ENCODE results near the gene HSPB6.
A peak's percentile ranks its signal among the peaks of the same experiment; 100 is the strongest.

The HSPB6 gene

DNA sequence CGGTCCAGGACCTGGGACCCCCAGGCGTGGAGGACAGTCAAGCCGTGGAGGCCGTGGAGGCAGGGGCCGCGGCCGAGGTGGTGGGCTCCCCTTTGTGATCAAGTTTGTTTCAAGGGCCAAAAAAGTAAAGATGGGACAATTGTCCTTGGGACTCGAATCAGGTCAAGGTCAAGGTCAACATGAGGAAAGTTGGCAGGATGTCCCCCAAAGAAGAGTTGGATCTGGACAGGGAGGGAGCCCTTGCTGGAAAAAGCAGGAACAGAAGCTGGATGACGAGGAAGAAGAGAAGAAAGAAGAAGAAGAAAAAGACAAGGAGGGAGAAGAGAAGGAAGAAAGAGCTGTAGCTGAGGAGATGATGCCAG, 36.7 kb downstream of the HSPB6 start:
- intact Hi-C loops (cut with DNase I), result no loop called here
- DNase-seq, result no peak

DNA sequence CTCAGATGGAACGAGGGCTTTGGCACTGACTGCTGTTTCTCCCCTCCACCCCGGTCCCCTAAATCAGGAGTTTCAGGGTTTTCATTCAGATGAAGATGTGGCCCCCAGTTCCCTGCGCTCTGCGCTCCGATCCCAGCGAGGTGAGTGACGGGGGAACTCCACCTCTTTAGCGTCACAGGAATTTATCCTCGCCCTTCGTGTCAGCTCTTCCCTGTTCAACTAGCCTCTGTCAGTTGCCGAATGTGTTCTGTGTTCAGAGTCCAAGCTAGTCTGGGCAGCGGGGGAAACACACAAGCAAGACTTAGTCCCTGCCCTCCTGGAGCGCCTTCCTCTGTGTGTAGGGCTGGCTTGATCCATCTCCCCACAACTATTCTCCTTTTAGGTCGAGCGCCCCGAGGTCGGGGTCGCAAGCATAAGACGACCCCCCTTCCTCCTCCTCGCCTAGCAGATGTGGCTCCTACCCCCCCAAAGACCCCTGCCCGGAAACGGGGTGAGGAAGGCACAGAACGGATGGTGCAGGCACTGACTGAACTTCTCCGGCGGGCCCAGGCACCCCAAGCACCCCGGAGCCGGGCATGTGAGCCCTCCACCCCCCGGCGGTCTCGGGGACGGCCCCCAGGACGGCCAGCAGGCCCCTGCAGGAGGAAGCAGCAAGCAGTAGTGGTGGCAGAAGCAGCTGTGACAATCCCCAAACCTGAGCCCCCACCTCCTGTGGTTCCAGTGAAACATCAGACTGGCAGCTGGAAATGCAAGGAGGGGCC, 37.2 kb downstream of the HSPB6 start:
- no peak for DNase-seq
- intact Hi-C loops (cut with DNase I), result no loop called here

DNA sequence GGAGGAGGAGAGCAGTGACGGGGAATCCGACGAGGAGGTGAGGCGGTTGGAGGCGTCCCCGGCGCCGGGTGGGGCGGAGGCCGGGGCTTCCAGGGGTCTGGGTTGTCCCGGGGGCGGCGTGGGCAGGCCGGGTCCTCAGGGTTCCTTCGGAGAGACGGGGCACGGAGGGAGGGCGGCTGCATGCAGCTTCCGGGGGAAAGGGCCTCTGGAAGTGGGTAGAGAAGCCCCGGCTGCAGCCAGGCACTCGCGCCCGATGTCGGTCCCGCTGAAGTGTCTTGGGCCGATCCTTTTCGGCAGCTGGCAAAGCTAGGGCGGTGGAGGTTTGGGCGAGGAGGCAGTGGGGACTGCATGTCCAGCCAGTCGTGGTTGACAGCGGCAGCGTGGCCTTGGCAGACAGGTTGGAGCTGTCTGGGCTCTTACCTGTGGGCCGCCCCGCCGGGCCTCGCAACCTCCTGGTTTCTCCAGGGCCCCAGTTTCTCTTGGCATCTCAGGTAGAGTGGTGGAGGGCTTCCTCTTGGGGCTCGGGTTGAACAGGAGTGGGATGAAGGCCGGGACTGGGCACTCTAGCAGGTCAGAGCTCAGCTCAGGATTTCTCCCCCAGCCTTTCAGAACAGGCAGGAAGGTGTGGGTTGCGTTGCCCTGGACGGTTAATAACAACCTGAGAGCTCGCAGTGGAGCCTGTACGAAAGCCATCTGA, 38.3 kb downstream of the HSPB6 start:
- DNase-seq, result peak in 2 of 10 donors; percentile 16 to 83
- intact Hi-C loops (cut with DNase I), result no loop called here

DNA sequence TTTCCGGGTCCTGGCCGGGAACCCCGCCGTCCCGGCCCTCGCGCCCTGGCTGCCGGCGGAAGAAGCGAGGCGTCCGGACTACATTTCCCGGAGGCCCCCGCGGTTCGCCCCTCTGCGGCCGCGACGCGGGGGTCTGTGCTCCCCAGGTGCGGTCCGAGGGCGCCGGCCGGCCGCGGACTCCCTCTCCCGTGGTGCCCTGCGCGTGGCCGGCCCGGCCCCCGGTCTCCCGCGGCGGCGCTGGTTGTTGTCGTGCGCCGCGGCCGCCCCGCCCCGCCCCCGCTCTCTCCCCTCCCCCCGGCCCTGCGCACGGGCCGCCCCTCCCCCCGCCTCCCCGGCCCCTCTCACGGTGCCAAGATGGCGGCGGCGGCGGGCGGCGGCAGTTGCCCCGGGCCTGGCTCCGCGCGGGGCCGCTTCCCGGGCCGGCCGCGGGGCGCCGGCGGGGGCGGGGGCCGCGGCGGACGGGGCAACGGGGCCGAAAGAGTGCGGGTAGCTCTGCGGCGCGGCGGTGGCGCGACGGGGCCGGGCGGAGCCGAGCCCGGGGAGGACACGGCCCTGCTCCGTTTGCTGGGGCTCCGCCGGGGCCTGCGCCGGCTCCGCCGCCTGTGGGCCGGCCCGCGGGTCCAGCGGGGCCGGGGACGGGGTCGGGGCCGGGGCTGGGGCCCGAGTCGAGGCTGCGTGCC, 39.0 kb downstream of the HSPB6 start, which contains the start of gene KMT2B:
Gene KMT2B, plus strand, starts transcription at position 339 of the 680 bp plus-strand sequence. Its CDS starts 16 bp downstream, at position 355.
- peak in 1 of 10 donors; percentile 91 for DNase-seq

DNA sequence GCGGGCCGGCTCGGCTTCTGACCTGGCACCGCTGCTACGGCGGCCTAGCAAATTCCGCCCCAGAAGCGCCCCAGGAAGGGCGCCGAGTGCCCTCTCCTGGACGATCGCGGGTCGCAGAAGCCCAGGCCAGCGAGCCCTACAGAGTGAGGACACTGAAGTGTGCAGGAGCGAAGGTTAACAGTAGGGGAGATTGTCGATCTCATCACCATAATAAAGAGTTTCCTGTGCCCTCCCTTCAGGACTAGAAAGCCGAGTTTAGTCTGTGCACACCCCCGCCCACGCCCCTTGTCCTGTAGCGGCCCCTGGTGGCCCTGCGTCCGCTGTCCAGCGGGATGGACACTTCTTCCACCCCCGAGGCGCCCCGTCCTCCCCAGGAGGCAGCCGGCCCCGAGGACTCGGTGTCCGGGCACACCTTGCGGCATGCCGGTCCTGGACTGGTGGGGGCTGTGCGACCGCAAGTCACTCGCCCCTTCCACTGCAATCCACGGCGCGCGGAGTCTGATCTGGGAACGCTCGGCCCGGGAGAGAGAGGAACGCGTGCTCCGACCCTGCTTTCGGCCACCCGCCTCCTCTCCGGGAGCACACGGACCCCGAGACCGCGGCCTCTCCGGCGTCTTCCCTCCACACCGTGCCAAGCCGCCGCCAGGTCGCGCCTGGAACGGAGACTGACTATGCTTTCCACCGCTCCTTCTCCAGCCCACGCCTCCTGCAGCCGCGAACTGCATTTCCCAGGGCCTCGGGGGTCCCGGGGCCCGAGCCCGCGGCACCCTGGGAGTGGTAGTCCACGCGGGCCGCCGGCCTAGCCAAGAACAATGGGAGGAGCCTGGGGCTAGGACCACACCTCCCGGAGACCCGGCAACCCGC, 39.8 kb downstream of the HSPB6 start:
- DNase-seq, result peak; percentile 83 to 99 (median 94)
- intact Hi-C loops (cut with DNase I), result loop anchor here (1.0 kb wide), 3 partner anchors 23 to 172 kb away; partner anchors contain the start of gene TMEM147

More for the DNA sequence above, 39.0 kb downstream of the HSPB6 start, which contains the start of gene KMT2B:
- intact Hi-C loops (cut with DNase I), result loop anchor here (1.0 kb wide), 1 partner anchor 173 kb away; the partner anchor contains the start of gene TMEM147

DNA sequence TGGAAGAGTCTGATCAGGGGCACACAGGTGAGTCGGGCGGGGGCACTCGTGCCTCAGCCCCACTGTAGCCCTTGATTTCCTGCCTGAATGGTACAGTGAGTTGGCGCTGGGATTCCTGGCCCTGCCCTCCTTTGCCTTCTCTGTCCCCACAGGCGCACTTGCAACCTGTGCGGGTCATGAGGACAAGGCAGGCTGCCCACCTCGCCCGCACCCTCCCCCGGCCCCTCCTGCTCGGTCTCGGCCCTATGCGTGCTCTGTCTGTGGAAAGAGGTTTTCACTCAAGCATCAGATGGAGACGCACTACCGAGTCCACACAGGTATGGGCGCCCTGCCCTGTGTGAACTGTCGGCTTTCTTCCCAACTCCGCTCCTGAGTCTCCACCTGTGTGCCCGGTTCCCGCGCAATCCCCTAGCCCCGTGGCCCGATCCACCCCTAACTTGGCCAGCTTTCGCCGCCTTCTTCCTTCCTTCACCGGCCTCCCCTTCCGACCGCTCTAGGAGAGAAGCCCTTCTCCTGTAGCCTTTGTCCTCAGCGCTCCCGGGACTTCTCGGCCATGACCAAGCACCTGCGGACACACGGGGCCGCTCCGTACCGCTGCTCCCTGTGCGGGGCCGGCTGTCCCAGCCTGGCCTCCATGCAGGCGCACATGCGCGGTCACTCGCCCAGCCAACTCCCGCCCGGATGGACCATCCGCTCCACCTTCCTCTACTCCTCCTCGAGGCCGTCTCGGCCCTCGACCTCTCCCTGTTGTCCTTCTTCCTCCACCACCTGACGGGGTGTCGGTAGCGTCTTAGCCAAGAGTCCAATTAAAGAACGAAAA, 40.6 kb downstream of the HSPB6 start:
- intact Hi-C loops (cut with DNase I), result loop anchor here (1.0 kb wide), 2 partner anchors 22 to 167 kb away; no protein-coding TSS in a partner anchor
- DNase-seq, result peak in 8 of 10 donors; percentile 53 to 95 (median 70)

DNA sequence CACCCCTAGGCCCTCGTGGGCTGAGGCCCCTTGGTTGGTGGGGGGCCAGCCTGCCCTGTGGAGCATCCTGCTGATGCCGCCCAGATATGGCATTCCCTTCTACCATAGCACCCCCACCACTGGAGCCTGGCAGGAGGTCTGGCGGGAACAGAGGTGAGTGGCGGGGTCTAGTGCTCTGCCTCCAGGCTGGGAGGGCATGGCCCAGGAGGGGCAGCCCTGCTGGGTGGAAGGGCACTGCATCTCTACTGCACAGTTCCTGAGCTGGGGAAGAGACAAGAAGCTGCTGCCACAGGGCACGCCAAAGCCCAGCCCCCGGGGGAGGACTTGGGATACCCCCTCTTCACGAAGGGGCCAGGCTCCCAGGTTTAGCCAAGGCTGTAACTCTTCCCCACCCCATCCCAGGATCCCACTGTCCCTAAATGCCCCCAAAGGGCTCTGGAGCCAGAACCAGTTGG, 41.4 kb downstream of the HSPB6 start:
- intact Hi-C loops (cut with DNase I), result no loop called here
- no peak for DNase-seq

DNA sequence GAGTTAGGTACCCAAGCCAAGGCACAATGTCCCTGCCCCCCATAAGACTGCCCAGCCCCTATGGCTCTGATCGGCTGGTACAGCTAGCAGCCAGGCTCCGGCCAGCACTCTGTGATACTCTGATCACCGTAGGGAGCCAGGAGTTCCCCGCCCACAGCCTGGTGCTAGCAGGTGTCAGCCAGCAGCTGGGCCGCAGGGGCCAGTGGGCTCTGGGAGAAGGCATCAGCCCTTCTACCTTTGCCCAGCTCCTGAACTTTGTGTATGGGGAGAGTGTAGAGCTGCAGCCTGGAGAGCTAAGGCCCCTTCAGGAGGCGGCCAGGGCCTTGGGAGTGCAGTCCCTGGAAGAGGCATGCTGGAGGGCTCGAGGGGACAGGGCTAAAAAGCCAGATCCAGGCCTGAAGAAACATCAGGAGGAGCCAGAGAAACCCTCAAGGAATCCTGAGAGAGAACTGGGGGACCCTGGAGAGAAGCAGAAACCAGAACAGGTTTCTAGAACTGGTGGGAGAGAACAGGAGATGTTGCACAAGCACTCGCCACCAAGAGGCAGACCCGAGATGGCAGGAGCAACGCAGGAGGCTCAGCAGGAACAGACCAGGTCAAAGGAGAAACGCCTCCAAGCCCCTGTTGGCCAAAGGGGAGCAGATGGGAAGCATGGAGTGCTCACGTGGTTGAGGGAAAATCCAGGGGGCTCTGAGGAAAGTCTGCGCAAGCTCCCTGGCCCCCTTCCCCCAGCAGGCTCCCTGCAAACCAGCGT, 42.1 kb downstream of the HSPB6 start:
- intact Hi-C loops (cut with DNase I), result no loop called here
- no peak for DNase-seq

DNA sequence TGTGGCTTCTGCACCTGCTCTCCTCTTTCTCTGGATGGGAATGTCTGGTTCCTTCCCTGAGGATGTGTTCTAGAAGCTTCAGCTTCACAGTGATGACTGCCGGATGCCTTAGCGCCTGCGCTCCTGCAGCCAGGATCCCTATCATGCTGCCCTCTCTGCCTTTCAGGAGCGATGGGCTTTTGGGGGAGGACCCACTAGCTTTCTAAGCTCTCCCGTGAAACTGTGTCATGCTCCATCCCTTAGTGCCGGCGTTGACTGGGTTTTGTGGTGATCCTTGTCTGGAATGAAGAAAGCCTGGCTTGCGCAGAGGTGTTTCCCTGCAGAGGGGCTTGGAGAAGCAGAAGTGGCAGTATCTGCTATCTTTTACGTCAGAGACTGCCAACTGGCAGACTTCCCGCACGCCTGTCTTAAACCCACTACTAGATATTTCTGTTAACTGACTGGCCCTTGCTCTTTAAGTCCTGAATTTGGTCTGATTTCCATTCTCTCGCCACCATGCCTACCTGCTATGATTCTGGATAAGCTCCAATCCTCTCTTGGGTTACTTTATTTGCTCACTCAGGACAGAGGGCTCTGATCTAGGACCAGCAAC, 42.8 kb downstream of the HSPB6 start:
- DNase-seq, result no peak
- intact Hi-C loops (cut with DNase I), result no loop called here

DNA sequence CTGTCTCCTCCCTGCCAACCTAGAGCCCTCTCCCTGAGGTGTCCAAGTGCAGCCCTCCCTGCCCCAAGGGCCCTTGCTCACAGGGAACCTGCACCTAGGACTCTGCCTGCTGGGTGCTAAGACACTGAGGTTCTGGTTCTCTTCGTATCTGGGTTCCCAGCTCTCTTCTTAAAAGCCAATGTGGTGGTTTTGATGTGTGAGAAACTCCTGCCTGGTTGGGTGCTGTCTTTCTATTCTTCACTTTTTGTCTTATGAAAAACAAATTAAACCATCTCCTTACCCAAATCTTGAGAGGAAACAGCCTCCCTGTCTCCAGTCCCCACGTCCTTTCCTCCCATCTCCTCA, 43.4 kb downstream of the HSPB6 start:
- DNase-seq, result no peak
- intact Hi-C loops (cut with DNase I), result no loop called here

DNA sequence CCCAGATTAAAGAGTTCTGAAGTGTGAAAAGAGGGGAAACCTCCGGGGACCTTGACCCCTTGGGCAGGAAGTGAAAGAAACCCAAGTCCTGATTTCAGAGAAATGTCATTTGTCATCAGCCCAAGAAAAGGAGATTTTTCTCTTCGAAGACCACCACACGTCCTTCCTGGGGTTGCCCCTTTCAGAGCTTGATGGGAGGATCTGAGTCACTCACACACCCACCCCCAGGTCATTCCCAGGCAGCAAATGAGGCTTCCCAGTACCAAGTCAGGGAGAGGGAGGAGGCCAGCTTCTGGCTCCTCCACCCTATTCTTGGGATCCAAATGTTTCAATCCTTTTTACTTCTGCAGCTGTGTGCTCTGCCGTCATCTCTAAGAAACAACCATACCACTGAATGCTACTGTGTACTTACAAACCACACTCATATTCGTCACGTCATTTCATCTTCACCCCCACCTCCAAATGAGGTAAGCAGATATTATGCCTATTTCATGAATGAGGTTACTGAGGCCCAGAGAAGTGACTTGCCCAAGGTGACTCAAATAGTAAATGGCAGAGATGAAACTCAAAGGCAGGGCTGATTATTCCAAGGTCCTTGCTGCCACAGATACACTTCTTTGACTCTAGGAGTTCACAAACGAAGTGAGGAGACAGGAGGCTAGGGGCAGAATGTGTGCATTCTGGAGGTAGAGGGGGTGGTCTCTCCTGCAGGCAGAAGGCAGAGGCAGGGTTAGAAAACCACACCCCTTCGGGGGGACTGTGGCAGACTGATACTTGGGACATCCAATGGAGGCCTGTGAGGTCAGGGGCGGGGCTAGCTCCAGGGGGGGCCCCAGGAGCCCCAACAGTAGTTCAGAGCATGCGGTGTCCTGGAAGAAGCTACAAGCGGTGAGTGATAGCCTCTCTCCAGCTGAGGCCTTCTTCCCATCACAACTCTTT, 44.0 kb downstream of the HSPB6 start:
- DNase-seq, result no peak
- intact Hi-C loops (cut with DNase I), result no loop called here

DNA sequence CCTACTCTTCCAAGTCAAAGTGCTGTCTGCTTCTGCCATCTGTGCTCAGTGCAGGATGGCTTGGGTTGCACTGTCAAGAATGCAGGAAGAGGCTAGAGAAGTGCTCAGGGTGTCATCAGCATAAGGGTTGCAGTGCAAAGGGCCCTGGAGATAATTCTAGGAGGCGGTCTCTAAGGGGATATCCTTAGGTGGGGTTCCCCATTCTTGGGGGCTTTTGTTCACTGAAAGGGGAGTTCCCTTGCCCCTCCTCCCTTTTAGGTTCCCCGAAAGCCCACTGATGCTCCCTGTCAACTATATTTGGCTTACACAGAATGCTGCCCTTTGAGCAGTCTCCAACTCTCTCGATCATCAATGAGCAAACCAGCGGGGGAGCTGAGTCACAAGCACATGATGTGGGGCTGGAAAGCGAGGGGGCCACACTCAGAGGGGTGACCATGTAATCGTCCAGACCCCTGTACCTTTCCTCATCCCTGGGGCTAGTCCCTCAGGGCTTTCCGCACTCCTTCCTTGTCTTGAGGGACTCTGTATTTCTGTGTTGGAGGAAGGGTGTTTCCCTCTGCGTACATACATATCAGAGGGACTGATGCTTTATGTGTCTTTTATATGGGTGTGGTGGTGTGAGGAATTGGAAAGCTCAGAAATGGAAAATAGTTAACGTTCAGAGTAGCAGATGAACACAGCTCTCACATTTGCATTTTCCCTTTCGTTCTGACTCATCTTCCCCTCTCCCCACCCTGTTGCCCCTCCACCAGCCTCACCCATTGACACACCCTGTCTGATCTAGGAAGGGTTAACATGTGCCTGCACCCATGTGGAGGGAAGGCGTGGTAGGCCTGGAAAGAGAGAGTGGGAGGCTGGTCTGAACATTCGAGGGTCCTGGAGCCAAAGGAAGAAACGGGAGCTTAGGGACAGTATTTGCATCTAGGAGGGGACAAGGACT, 45.8 kb downstream of the HSPB6 start:
- DNase-seq, result no peak
- intact Hi-C loops (cut with DNase I), result no loop called here

DNA sequence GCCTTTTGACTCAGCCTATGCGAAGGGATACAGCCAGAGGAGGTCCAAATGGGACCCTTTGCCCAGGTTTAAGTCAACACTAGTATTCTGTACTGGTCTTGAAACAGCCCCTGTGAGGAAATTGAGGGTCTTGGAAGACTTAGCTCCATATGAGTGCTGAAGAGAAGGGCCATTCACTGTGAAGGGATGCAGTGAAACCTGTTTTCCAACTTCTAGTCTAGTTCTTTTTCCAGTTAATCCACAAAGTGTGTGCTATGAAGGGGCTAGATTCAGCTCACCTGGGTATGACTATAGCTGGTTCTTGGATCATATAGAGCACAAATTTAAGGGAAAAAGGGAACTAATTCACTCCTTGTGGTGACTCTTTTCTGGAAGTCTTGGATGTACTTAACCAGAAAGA, 48.4 kb downstream of the HSPB6 start:
- intact Hi-C loops (cut with DNase I), result no loop called here
- no peak for DNase-seq
